HepG2 (cell line): ENCODE measurements around the gene ENPP1. TPM values are rescaled to one million over a fixed set of nuclear protein-coding genes. Genes with fewer than 3 reads are reported as not detected.

Experiments used
- EP300 ChIP-seq, 3 experiments: sonication (generic) in 1 of 3; formaldehyde crosslinking in 1 of 3; IDR thresholded peaks; 2 replicates each; pipeline versions ENCODE4 v1.5.1 to v1.6.1; 2011 to 2020; ENCODE audit warnings: low read depth in 2 of 3, low read length in 2 of 3, borderline replicate concordance in 1 of 3, improper control_type of control experiment in 1 of 3, mild to moderate bottlenecking in 1 of 3, missing genetic modification reagents in 1 of 3, moderate library complexity in 1 of 3
- HNF4A ChIP-seq: sonication (generic); formaldehyde crosslinking; IDR thresholded peaks from 2 replicates; pipeline ENCODE4 v1.4.0; 2020; ENCODE audit warnings: missing genetic modification reagents
- KLF15 ChIP-seq: sonication (generic); formaldehyde crosslinking; IDR thresholded peaks from 2 replicates; pipeline ENCODE4 v1.8.1; 2023; ENCODE audit warnings: borderline replicate concordance, mild to moderate bottlenecking, inconsistent platforms, missing genetic modification reagents, mixed read lengths
- NCOA2 ChIP-seq: sonication (generic); formaldehyde crosslinking; IDR thresholded peaks from 2 replicates; pipeline ENCODE4 v1.8.0; 2022; ENCODE audit warnings: inconsistent platforms
- PAF1 ChIP-seq: IDR thresholded peaks from 2 replicates; pipeline ENCODE4 v1.6.1; 2016; ENCODE audit warnings: missing genetic modification reagents, missing compliant biosample characterization
- TOE1 ChIP-seq: sonication (generic); formaldehyde crosslinking; IDR thresholded peaks from 2 replicates; pipeline ENCODE4 v1.4.0; 2020; ENCODE audit warnings: mild to moderate bottlenecking, missing genetic modification reagents
- YEATS4 ChIP-seq: sonication (generic); formaldehyde crosslinking; IDR thresholded peaks from 2 replicates; pipeline ENCODE4 v1.4.0; 2020; ENCODE audit warnings: missing genetic modification reagents, borderline replicate concordance
- ZNF292 ChIP-seq: sonication (generic); formaldehyde crosslinking; IDR thresholded peaks from 2 replicates; pipeline ENCODE4 v1.8.1; 2022; ENCODE audit warnings: mild to moderate bottlenecking, low read depth, missing genetic modification reagents, borderline replicate concordance
- ZNF644 ChIP-seq: IDR thresholded peaks from 2 replicates; pipeline ENCODE4 v1.6.1; 2016; ENCODE audit warnings: low read depth
- ZNF713 ChIP-seq: sonication (generic); formaldehyde crosslinking; IDR thresholded peaks from 2 replicates; pipeline ENCODE4 v1.4.0; 2020; ENCODE audit warnings: mild to moderate bottlenecking, missing genetic modification reagents
- ZNF773 ChIP-seq: sonication (generic); formaldehyde crosslinking; IDR thresholded peaks from 2 replicates; pipeline ENCODE4 v1.4.0; 2020; ENCODE audit warnings: missing genetic modification reagents, borderline replicate concordance
- ZNF781 ChIP-seq: sonication (generic); formaldehyde crosslinking; IDR thresholded peaks from 2 replicates; pipeline ENCODE4 v1.5.1; 2020; ENCODE audit warnings: borderline replicate concordance, mild to moderate bottlenecking, missing genetic modification reagents; ENCODE audit errors: not compliant biosample characterization
- polyA plus RNA-seq, 8 experiments: library from polyadenylated mRNA; depleted of rRNA in 3 of 8; stranded (reverse) in 7 of 8; unstranded in 1 of 8; fragments of >200 nt; fragmentation: Illumina TruSeq in 4 of 8; extraction: Trizol in 4 of 8; gene quantifications; 2 replicates each; pipeline versions ENCODE4 v1.2.1 to v1.2.3, GENCODE V29; 2011 to 2016; ENCODE audit warnings: low read depth in 4 of 8, missing spikeins in 1 of 8, mixed read lengths in 1 of 8; ENCODE audit not compliant: insufficient read depth in 1 of 8
- total RNA-seq, 5 experiments: library from RNA; depleted of rRNA; stranded (reverse); fragments of >200 nt; fragmentation: Illumina TruSeq; extraction: Trizol; gene quantifications; 2 replicates each; pipeline ENCODE4 v1.2.3, GENCODE V29; 2016; ENCODE audit warnings: low read depth in 1 of 5
- TF ChIP-seq, protein P1 (sequence below): IDR thresholded peaks from 2 replicates; pipeline ENCODE4 v1.6.1; 2016; ENCODE audit warnings: low read depth, missing genetic modification reagents, missing compliant biosample characterization
- TF ChIP-seq, protein P2 (sequence below): sonication (generic); formaldehyde crosslinking; IDR thresholded peaks from 2 replicates; pipeline ENCODE4 v1.4.0; 2020; ENCODE audit warnings: missing genetic modification reagents
- TF ChIP-seq, protein P3 (sequence below), 2 experiments: sonication (generic) in 1 of 2; formaldehyde crosslinking in 1 of 2; IDR thresholded peaks; 2 replicates each; pipeline versions ENCODE4 v1.4.0 to v1.6.1; 2018 to 2020; ENCODE audit warnings: missing genetic modification reagents in 2 of 2, borderline replicate concordance in 1 of 2, low read depth in 1 of 2, mild to moderate bottlenecking in 1 of 2, missing biosample characterization in 1 of 2
- TF ChIP-seq, protein P4 (sequence below): sonication (generic); formaldehyde crosslinking; IDR thresholded peaks from 2 replicates; pipeline ENCODE4 v1.8.1; 2023; ENCODE audit warnings: mild to moderate bottlenecking, missing genetic modification reagents, borderline replicate concordance

Gene ENPP1
- total and polyA plus RNA-seq, 2 of the 13 experiments (the other 11 are each of a cell fraction or from before 2014, with no cell fraction given) = 56.5 to 160 TPM

DNA sequence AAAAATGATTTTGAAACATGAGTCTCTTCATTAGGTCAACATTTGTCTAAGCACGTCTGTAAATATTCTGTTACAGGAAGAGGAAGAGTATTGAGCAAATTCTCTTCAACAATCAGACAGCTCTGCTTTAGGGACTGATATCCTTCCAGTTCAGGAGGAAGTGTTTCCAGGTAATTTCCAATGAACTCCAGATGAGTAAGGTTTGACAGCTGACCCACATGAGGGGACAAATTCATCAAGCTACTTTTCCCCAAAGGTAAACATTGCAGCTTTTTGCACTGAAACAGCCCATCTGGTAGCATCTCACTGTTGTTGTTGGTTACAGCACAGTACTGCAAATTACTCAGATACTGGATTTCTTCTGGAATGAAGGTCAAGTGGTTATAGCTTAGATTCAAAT is 18.1 kb downstream of the ENPP1 start (continued):
- TF ChIP-seq, protein P1, sequence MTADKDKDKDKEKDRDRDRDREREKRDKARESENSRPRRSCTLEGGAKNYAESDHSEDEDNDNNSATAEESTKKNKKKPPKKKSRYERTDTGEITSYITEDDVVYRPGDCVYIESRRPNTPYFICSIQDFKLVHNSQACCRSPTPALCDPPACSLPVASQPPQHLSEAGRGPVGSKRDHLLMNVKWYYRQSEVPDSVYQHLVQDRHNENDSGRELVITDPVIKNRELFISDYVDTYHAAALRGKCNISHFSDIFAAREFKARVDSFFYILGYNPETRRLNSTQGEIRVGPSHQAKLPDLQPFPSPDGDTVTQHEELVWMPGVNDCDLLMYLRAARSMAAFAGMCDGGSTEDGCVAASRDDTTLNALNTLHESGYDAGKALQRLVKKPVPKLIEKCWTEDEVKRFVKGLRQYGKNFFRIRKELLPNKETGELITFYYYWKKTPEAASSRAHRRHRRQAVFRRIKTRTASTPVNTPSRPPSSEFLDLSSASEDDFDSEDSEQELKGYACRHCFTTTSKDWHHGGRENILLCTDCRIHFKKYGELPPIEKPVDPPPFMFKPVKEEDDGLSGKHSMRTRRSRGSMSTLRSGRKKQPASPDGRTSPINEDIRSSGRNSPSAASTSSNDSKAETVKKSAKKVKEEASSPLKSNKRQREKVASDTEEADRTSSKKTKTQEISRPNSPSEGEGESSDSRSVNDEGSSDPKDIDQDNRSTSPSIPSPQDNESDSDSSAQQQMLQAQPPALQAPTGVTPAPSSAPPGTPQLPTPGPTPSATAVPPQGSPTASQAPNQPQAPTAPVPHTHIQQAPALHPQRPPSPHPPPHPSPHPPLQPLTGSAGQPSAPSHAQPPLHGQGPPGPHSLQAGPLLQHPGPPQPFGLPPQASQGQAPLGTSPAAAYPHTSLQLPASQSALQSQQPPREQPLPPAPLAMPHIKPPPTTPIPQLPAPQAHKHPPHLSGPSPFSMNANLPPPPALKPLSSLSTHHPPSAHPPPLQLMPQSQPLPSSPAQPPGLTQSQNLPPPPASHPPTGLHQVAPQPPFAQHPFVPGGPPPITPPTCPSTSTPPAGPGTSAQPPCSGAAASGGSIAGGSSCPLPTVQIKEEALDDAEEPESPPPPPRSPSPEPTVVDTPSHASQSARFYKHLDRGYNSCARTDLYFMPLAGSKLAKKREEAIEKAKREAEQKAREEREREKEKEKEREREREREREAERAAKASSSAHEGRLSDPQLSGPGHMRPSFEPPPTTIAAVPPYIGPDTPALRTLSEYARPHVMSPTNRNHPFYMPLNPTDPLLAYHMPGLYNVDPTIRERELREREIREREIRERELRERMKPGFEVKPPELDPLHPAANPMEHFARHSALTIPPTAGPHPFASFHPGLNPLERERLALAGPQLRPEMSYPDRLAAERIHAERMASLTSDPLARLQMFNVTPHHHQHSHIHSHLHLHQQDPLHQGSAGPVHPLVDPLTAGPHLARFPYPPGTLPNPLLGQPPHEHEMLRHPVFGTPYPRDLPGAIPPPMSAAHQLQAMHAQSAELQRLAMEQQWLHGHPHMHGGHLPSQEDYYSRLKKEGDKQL (CRISPR knock-in tag) = 0 out of 2 replicates have a peak, but pooled peaks have one; percentile 35
- TF ChIP-seq ZNF781 = no peak
- TF ChIP-seq ZNF292 (CRISPR knock-in tag) = no peak
- 0 out of 2 replicates have a peak, but pooled peaks have one; percentile 58 for TF ChIP-seq ZNF644
- TF ChIP-seq TOE1 (CRISPR knock-in tag) = no peak
- TF ChIP-seq, protein P2, sequence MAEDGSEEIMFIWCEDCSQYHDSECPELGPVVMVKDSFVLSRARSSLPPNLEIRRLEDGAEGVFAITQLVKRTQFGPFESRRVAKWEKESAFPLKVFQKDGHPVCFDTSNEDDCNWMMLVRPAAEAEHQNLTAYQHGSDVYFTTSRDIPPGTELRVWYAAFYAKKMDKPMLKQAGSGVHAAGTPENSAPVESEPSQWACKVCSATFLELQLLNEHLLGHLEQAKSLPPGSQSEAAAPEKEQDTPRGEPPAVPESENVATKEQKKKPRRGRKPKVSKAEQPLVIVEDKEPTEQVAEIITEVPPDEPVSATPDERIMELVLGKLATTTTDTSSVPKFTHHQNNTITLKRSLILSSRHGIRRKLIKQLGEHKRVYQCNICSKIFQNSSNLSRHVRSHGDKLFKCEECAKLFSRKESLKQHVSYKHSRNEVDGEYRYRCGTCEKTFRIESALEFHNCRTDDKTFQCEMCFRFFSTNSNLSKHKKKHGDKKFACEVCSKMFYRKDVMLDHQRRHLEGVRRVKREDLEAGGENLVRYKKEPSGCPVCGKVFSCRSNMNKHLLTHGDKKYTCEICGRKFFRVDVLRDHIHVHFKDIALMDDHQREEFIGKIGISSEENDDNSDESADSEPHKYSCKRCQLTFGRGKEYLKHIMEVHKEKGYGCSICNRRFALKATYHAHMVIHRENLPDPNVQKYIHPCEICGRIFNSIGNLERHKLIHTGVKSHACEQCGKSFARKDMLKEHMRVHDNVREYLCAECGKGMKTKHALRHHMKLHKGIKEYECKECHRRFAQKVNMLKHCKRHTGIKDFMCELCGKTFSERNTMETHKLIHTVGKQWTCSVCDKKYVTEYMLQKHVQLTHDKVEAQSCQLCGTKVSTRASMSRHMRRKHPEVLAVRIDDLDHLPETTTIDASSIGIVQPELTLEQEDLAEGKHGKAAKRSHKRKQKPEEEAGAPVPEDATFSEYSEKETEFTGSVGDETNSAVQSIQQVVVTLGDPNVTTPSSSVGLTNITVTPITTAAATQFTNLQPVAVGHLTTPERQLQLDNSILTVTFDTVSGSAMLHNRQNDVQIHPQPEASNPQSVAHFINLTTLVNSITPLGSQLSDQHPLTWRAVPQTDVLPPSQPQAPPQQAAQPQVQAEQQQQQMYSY = peak; percentile 35; the same call in 1 of the 2 replicates
- no peak for TF ChIP-seq PAF1 (CRISPR knock-in tag)
- TF ChIP-seq EP300 (IDR thresholded peaks at IDR 0.05; ENCODE audit: low read depth in 2 of 2, low read length in 2 of 2) = peak in 1 of 2 experiments; percentile 83; a peak in 2 of 4 replicates
- TF ChIP-seq EP300 (CRISPR knock-in tag; IDR thresholded peaks at IDR 0.05; ENCODE audit: borderline replicate concordance) = no peak
- TF ChIP-seq ZNF773 (CRISPR knock-in tag) = no peak
- TF ChIP-seq KLF15 = no peak
- TF ChIP-seq, protein P3, sequence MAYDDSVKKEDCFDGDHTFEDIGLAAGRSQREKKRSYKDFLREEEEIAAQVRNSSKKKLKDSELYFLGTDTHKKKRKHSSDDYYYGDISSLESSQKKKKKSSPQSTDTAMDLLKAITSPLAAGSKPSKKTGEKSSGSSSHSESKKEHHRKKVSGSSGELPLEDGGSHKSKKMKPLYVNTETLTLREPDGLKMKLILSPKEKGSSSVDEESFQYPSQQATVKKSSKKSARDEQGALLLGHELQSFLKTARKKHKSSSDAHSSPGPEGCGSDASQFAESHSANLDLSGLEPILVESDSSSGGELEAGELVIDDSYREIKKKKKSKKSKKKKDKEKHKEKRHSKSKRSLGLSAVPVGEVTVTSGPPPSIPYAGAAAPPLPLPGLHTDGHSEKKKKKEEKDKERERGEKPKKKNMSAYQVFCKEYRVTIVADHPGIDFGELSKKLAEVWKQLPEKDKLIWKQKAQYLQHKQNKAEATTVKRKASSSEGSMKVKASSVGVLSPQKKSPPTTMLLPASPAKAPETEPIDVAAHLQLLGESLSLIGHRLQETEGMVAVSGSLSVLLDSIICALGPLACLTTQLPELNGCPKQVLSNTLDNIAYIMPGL (CRISPR knock-in tag; IDR thresholded peaks at IDR 0.05; ENCODE audit: borderline replicate concordance in 1 of 2, low read depth in 1 of 2) = no peak
- TF ChIP-seq, protein P4, sequence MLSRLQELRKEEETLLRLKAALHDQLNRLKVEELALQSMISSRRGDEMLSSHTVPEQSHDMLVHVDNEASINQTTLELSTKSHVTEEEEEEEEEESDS = no peak
- no peak for TF ChIP-seq ZNF713 (CRISPR knock-in tag)
- peak; percentile 33; the same call in 1 of the 2 replicates for TF ChIP-seq HNF4A (CRISPR knock-in tag)
- no peak for TF ChIP-seq YEATS4 (CRISPR knock-in tag)
- peak; percentile 82 for TF ChIP-seq NCOA2
